GM10847 (cell line): ENCODE results near the gene LCMT2.

Source experiments
- POLR2A ChIP-seq: IDR thresholded peaks from 2 replicates; pipeline ENCODE4 v1.6.1; 2011; ENCODE audit not compliant: insufficient read length; ENCODE audit errors: extremely low read depth

The LCMT2 gene, protein sequence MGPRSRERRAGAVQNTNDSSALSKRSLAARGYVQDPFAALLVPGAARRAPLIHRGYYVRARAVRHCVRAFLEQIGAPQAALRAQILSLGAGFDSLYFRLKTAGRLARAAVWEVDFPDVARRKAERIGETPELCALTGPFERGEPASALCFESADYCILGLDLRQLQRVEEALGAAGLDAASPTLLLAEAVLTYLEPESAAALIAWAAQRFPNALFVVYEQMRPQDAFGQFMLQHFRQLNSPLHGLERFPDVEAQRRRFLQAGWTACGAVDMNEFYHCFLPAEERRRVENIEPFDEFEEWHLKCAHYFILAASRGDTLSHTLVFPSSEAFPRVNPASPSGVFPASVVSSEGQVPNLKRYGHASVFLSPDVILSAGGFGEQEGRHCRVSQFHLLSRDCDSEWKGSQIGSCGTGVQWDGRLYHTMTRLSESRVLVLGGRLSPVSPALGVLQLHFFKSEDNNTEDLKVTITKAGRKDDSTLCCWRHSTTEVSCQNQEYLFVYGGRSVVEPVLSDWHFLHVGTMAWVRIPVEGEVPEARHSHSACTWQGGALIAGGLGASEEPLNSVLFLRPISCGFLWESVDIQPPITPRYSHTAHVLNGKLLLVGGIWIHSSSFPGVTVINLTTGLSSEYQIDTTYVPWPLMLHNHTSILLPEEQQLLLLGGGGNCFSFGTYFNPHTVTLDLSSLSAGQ

DNA sequence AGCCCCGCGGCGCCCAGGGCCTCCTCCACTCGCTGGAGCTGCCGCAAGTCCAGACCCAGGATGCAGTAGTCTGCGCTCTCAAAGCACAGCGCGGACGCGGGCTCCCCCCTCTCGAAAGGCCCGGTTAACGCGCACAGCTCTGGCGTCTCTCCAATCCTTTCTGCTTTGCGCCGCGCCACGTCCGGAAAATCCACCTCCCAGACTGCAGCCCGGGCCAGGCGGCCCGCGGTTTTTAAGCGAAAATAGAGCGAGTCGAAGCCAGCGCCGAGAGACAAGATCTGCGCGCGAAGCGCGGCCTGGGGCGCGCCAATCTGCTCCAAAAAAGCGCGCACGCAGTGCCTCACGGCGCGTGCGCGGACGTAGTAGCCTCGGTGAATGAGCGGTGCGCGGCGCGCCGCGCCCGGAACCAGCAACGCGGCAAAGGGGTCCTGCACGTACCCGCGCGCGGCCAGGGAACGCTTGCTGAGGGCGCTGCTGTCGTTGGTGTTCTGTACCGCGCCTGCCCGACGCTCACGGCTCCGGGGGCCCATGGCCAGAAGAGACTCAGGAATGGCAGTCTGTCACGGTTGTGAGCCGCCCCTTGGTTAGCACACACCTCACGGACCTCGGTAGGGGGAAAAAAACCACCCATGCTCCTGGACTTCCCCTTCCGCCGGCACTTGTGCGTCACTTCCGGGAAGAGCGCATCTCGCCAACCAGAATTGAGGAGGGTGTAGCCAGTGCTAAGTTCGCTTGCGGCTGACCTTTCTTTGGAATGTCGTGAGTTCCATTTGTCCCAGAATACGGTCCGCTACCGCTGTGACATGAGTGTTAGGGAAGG, at the start of gene LCMT2:
Gene LCMT2 (minus strand): TSS at position 614 of the 820 bp plus-strand sequence. CDS start 84 bp downstream, at position 530.
- TF ChIP-seq POLR2A, result peak; percentile 94

DNA sequence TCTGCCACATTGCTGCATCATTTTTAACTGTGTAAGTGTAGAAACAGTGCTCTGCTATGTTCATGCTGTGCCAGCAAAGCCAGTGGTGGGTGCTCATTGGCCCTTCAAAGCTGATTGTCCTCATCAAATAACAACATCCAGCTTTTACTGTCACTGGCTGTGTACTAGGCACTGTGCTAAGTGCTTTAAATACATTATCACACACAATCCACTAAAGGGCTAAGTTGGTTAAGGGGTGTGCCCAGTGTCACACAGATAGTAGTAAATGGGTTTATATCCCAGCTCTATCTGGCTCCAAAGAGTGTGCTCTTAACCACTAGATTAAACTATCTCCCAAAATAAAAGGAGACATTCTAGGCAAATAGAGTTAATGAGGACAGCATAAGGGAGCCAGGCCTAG, 48.2 kb upstream of the LCMT2 start:
- no peak for TF ChIP-seq POLR2A

DNA sequence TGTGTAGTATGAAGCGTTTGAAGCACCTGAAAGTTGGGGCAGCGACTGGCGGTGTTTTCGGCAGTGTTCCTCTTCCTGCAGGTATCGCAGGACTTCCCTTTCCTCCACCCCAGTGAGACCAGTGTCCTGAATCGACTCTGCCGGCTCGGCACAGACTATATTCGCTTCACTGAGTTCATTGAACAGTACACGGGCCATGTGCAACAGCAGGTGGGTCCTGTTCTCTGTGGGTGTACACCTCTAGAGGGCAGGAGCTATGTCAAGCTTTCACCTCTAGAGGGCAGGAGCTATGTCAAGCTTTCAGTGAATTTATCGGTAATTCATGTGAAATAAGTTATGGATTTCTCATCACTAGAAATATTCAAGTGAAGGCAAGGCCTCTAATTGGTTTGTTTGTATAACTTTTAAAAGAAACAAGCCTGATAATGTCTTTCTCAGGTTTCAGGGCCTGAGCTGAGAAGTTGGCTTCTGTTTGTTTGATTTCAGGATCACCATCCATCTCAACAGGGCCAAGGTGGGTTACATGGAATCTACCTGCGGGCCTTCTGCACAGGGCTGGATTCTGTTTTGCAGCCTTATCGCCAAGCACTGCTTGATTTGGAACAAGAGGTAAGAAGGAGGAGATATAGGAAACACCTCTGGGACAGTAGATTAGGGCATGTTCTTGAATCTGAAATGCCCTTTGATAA, 45.8 kb upstream of the LCMT2 start:
- TF ChIP-seq POLR2A, result no peak

DNA sequence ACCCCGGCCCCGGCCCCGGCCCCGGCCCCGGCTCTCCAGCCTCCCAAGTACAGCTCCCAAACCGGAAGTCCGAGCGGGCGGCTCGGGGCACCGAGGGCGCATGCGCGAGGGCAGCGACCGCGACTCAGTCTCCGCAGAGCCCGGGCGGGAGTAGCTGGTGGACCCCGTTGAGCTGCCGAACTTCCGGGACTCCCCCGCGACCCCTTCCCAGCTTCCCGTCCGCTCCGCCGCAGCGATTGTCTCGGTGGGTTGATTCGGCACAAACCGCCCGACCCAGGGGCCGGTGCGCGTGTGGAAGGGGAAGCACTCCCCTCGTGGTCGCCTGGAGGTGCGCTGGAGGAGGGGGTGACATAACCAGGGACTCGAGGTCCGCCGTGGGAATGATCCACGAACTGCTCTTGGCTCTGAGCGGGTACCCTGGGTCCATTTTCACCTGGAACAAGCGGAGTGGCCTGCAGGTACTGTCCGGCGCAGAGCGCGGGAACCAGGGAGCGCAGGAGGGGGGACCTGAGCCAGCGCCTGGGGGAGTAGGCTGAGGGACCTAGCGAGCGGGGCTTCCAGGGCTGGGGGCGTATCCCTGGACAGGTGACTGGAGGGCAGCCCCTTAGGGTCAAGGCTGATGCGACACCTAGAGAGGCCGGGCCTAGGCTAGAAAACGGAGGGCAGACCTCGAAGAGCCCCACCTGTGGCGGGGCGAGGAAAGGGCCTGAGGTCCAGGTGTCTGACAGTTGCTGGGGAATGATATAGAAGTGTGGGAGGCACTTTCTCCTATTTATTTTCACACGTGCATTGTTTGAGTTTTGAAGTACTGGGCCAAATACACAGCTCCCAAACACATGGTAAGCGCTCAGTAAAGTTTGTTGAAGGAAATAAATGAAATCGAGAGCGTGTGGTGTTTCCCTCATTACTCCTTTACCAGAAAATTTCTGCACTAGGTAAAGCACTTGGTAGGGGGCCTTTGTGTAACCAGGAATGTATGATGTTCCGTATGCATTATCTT, 40.9 kb upstream of the LCMT2 start, which contains the start of the genes TUBGCP4 and ZSCAN29:
Gene TUBGCP4 (plus strand): TSS at position 127 of the 1,000 bp plus-strand sequence. CDS start 254 bp downstream, at position 381.
Gene ZSCAN29 (minus strand): TSS at position 69 of the 1,000 bp plus-strand sequence. CDS start 1,130 bp downstream, outside the sequence.
- peak; percentile 65 for TF ChIP-seq POLR2A

DNA sequence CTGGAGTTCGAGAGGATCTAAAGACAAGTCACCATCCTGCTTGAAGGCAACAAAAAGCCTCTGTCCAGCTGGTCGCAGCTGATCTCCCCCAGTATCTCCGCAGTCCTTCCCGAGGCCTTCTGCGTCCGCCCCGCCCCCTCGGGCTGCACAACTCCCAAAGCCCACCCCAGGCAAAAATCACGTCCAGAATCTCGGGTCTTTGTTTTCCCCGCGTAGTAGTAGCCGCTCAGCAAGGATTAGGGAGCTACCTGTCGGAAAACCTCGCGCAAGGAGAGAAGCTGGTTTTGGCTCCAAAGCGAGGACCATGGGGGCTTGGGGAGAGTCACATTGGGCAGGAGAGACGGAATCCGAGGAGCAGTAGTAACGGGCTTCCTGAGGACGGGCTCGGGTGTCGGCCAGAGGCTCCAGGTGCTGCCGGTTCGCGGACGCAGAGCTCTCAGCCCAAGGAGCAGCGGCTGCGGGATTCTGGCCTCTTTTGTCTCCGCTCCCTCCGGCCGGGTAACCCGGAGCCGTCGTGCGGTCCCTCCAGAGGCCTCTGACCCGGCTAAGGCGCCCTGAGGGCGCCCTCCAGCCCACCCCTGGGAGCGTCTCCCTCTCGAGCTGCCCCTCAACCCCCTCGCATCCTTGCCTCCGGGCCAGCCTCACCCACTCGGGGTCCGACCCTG, 40.1 kb upstream of the LCMT2 start:
- no peak for TF ChIP-seq POLR2A

DNA sequence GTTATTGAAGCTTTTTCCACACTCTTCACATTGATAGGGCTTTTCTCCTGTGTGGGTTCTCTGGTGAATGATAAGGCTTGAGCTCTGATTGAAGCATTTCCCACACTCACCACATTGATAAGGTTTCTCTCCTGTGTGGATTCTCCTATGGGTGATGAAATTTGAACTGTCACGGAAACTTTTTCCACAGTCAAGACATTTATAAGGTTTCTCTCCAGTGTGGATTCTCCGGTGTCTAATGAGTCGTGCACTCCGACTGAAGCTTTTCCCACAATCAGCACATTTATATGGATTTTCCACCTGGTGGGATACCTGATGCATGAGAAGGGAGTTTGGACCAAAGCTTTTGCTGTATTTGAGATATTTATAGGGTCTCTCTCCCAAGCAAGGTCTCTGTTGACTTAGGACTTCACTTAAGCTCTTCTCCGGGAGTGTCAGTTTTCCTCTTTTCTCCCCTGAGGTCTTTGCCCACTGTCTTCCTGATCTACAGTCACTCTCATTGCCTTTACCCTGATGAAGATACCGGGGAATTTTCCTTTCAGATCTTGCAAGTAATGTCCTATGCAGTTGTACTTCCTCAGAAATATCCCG, 31.0 kb upstream of the LCMT2 start:
- TF ChIP-seq POLR2A, result no peak

DNA sequence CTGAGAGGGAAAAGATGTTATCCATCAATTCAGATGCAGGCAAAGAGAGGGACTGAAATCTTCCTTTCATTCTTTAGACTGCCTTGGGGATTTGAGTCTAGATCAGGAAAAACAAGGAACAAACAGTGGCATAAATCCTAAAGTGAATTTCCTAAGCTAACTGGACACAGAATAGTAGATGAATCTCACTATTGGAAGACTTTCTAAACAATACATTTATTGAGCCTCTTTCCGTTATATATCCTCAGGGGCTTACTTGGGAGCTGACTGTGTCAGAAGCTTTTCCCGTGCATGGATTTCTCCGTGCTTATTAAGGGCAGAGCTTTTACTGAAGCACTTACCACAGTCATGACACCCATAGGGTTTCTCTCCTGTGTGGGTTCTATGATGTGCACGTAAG, 30.4 kb upstream of the LCMT2 start:
- no peak for TF ChIP-seq POLR2A

DNA sequence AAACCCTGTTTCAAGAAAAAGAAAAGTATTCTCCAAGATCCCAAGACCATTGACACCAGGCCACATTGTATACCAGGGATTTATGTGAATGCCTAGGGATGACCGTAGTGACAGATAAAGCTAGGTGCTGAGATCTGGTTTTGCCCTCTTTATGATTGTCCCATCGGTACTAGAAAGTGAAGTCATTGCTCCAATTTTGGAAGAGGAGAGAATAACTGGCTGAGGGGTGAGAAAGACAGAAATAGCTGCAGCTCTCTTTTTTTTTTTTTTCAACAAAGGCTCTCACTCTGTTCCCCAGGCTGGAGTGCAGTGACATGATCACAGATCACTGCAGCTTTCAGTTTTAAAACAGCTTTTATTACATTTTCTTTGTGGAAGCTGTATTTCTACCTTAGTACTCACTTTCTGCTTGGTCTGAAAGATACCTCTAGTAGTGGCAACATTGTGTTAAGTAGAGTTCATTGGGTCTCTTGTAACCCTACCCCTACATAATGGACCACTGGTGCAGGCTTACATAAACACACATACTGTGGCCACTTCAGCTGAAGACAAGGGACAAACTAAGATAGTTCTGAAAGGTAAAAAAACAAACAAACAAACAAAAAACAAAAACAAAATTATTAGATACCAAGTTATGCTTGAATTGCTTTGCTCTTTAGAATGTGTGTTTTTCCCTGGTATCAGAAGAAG, 22.5 kb upstream of the LCMT2 start:
- no peak for TF ChIP-seq POLR2A

DNA sequence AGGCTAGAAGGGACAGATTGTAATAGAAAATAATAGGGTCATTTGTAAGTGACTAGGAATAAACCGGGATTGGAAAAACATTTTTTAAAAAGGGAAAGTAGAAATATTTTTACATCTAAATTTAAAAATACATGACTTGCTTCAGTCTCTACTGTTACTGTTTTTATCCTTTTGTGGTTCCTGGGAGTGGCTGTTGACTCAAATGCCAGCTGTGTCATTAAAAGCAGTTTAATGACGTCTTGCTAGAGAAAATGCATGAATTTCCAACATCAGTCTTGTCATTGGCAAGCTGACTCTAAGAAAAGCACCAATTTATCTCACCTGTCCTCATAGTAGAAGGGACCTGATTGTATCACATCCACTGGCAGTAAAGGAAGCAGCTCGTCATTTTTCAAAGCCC, 16.7 kb upstream of the LCMT2 start:
- no peak for TF ChIP-seq POLR2A

DNA sequence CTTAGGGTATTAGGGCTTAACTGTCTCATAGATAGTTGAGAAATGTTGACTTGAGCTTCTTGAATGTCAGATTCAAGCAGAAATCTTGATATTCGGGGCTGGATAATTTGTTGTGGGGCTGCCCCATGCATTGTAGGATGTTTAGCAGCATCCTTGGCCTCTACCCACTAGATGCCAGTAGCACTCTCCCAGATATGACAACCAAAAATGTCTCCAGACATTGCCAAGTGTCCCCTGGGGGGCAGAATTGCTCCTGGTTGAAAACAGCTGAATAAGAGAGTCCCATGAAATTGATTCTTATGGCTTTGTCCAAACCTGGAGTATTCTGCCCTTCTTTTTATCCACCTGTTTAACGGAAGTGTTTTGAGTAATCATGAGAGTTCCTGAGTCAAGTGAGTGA, 15.9 kb upstream of the LCMT2 start:
- no peak for TF ChIP-seq POLR2A

DNA sequence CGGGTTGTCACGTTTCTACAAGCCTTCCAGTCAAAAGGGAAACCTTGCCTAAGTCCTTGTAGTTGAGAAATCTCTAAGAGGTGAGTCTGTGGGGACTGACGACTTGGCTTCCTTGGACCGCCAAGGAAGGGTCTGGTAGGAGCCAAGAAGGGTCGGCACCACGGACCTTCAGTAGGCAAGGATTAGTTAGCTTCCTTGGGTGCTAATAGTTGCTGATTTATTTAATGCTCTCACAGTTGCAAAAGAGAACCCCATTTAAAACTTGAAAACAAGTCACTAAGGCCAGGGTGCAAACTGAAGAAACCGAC, 361 bp upstream of the LCMT2 start:
- no peak for TF ChIP-seq POLR2A

DNA sequence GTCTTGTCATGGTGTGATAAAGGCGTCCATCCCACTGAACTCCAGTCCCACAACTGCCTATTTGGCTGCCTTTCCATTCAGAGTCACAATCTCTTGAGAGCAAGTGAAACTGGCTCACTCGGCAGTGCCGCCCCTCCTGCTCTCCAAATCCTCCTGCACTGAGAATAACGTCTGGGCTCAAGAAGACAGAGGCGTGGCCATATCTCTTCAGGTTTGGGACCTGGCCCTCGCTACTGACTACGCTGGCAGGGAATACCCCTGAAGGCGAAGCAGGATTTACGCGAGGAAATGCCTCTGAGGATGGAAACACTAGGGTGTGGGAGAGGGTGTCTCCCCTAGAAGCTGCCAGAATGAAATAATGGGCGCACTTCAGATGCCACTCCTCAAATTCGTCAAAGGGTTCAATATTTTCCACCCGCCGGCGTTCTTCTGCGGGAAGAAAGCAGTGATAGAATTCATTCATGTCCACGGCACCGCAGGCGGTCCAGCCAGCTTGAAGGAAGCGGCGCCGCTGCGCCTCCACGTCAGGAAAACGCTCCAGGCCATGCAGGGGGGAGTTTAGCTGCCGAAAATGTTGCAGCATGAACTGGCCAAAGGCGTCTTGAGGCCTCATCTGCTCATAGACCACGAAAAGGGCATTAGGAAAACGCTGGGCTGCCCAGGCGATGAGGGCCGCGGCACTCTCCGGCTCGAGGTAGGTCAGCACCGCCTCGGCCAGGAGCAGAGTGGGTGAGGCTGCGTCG, 985 bp downstream of the LCMT2 start:
- no peak for TF ChIP-seq POLR2A
